SK-N-SH (cell line): ENCODE results near the gene PSAP. TPM values are rescaled to one million over a fixed set of nuclear protein-coding genes. Genes with fewer than 3 reads are reported as not detected.

Experiments used
- CTCF ChIA-PET: fragments of 300-600, 350-600 bp; formaldehyde crosslinking; extraction: SDS; loops from one replicate; lab custom pipeline; 2021; lab: Yijun Ruan, JAX
- POLR2A ChIA-PET: fragments of 350-600 bp; sonication (Branson Sonifier 250); formaldehyde crosslinking; extraction: SDS; loops from one replicate; lab custom pipeline; 2020; ENCODE audit warnings: antibody characterized with exemption, inconsistent platforms; lab: Yijun Ruan, JAX
- DNase-seq: peaks from one replicate; pipeline ENCODE4 v3.0.0; 2012
- H2AFZ ChIP-seq: fragments of 200-600 bp; sonication (generic); 2 replicates; pipeline ENCODE4 v1.8.1; 2016; ENCODE audit warnings: antibody characterized with exemption, mild to moderate bottlenecking, low read depth
- H3F3A ChIP-seq: fragments of 200-600 bp; sonication (generic); replicated peaks from 2 replicates; pipeline ENCODE3; 2016; ENCODE audit warnings: antibody characterized with exemption, mild to moderate bottlenecking; ENCODE audit not compliant: insufficient read depth
- H3K27ac ChIP-seq, 2 experiments: fragments of 200-500 bp in 1 of 2; fragments of 200-600 bp in 1 of 2; sonication (Bioruptor generic) in 1 of 2; sonication (generic), shearing (Covaris generic) in 1 of 2; 2 replicates each; pipeline versions ENCODE4 v1.5.1 to v1.6.1; 2014 to 2016; ENCODE audit warnings: low read depth in 2 of 2, inconsistent platforms in 1 of 2, low read length in 1 of 2, mild to moderate bottlenecking in 1 of 2, mixed read lengths in 1 of 2
- H3K27me3 ChIP-seq: fragments of 200-600 bp; sonication (generic), shearing (Covaris generic); 2 replicates; pipeline ENCODE4 v1.6.1; 2016; ENCODE audit warnings: mixed run types; ENCODE audit not compliant: insufficient read depth
- H3K36me3 ChIP-seq, 2 experiments: fragments of 200-500 bp in 1 of 2; fragments of 200-600 bp in 1 of 2; sonication (Bioruptor generic) in 1 of 2; sonication (generic) in 1 of 2; replicated peaks in 1 of 2; 2 replicates each; pipeline versions ENCODE3 to v1.5.1; 2014 to 2016; ENCODE audit warnings: low read length in 1 of 2, mild to moderate bottlenecking in 1 of 2; ENCODE audit not compliant: insufficient read depth in 2 of 2, control insufficient read depth in 1 of 2
- H3K4me1 ChIP-seq, 2 experiments: fragments of 200-500 bp in 1 of 2; fragments of 200-600 bp in 1 of 2; sonication (Bioruptor generic) in 1 of 2; sonication (generic), shearing (Covaris generic) in 1 of 2; 2 replicates each; pipeline versions ENCODE4 v1.5.1 to v1.6.1; 2014 to 2016; ENCODE audit warnings: low read depth in 1 of 2, low read length in 1 of 2, mixed run types in 1 of 2; ENCODE audit not compliant: insufficient read depth in 2 of 2, control insufficient read depth in 1 of 2
- H3K4me2 ChIP-seq: fragments of 200-600 bp; sonication (generic), shearing (Covaris generic); 2 replicates; pipeline ENCODE4 v1.6.1; 2017; ENCODE audit warnings: mixed run types
- H3K4me3 ChIP-seq, 2 experiments: fragments of 200-500 bp in 1 of 2; fragments of 200-600 bp in 1 of 2; sonication (Bioruptor generic) in 1 of 2; sonication (generic), shearing (Covaris generic) in 1 of 2; 2 replicates each; pipeline versions ENCODE4 v1.5.1 to v1.8.1; 2014 to 2016; ENCODE audit warnings: low read depth in 2 of 2, inconsistent platforms in 1 of 2, low read length in 1 of 2, mild to moderate bottlenecking in 1 of 2, mixed read lengths in 1 of 2, moderate library complexity in 1 of 2
- H3K79me2 ChIP-seq: fragments of 200-600 bp; sonication (generic); 2 replicates; pipeline ENCODE4 v1.8.1; 2017; ENCODE audit warnings: mild to moderate bottlenecking; ENCODE audit not compliant: insufficient read depth
- H3K9ac ChIP-seq: fragments of 200-600 bp; sonication (generic); 2 replicates; pipeline ENCODE4 v1.6.1; 2017; ENCODE audit warnings: mixed run types
- H3K9me2 ChIP-seq: fragments of 200-600 bp; sonication (generic); 2 replicates; pipeline ENCODE4 v1.6.1; 2017; ENCODE audit warnings: mixed run types
- H3K9me3 ChIP-seq: fragments of 200-600 bp; sonication (generic); 2 replicates; pipeline ENCODE4 v1.6.1; 2017; ENCODE audit warnings: mixed run types, mild to moderate bottlenecking, moderate library complexity
- H4K20me1 ChIP-seq: fragments of 200-600 bp; sonication (generic); 2 replicates; pipeline ENCODE4 v1.6.1; 2017; ENCODE audit warnings: mild to moderate bottlenecking, mixed run types; ENCODE audit not compliant: insufficient read depth
- ELF1 ChIP-seq: IDR thresholded peaks from 2 replicates; pipeline ENCODE4 v1.4.0; 2012
- EZH2phosphoT487 ChIP-seq: fragments of 200-600 bp; sonication (generic); IDR thresholded peaks from 2 replicates; pipeline ENCODE4 v1.6.1; 2017; ENCODE audit warnings: low read depth, mixed run types, mild to moderate bottlenecking, antibody characterized with exemption, moderate library complexity, borderline replicate concordance
- FOSL2 ChIP-seq: IDR thresholded peaks from 2 replicates; pipeline ENCODE4 v1.4.0; 2012; ENCODE audit warnings: low read depth, mild to moderate bottlenecking, moderate library complexity, borderline replicate concordance
- FOXJ3 ChIP-seq: sonication (generic); formaldehyde crosslinking; IDR thresholded peaks from 2 replicates; pipeline ENCODE4 v1.5.1; 2020; ENCODE audit warnings: mild to moderate bottlenecking, missing genetic modification reagents
- FOXM1 ChIP-seq: IDR thresholded peaks from 2 replicates; pipeline ENCODE4 v1.4.0; 2012; ENCODE audit warnings: low read depth, mild to moderate bottlenecking
- IRF3 ChIP-seq: fragments of 150-350 bp; IDR thresholded peaks from 2 replicates; pipeline ENCODE4 v1.6.1; 2016; ENCODE audit warnings: mild to moderate bottlenecking, low read depth, low read length
- MAX ChIP-seq: IDR thresholded peaks from 2 replicates; pipeline ENCODE4 v1.4.0; 2012; ENCODE audit warnings: low read depth
- MEF2A ChIP-seq: IDR thresholded peaks from 2 replicates; pipeline ENCODE4 v1.4.0; 2012; ENCODE audit warnings: low read depth, borderline replicate concordance
- MXI1 ChIP-seq: IDR thresholded peaks from 2 replicates; pipeline ENCODE4 v1.6.1; 2012; ENCODE audit warnings: mild to moderate bottlenecking, low read depth, low read length, improper control_type of control experiment
- NFIC ChIP-seq: IDR thresholded peaks from 2 replicates; pipeline ENCODE4 v1.4.0; 2012; ENCODE audit warnings: borderline replicate concordance
- NRF1 ChIP-seq: IDR thresholded peaks from 2 replicates; pipeline ENCODE4 v1.6.1; 2012; ENCODE audit warnings: low read depth, mild to moderate bottlenecking, low read length
- POLR2AphosphoS5 ChIP-seq: IDR thresholded peaks from 2 replicates; pipeline ENCODE4 v1.6.1; 2012; ENCODE audit warnings: low read depth, low read length
- RAD21 ChIP-seq: IDR thresholded peaks from 2 replicates; pipeline ENCODE4 v1.6.1; 2012; ENCODE audit warnings: mild to moderate bottlenecking, low read length
- RCOR1 ChIP-seq: fragments of 150-350 bp; IDR thresholded peaks from 2 replicates; pipeline ENCODE4 v1.6.1; 2017; ENCODE audit warnings: antibody characterized with exemption, low read length
- SMC3 ChIP-seq: IDR thresholded peaks from 2 replicates; pipeline ENCODE4 v1.6.1; 2012; ENCODE audit warnings: low read depth, low read length, improper control_type of control experiment
- TAF1 ChIP-seq: IDR thresholded peaks from 2 replicates; pipeline ENCODE4 v1.6.1; 2012; ENCODE audit warnings: low read depth, mild to moderate bottlenecking, low read length, moderate library complexity, borderline replicate concordance
- TCF12 ChIP-seq: IDR thresholded peaks from 2 replicates; pipeline ENCODE4 v1.4.0; 2012
- USF1 ChIP-seq: IDR thresholded peaks from 2 replicates; pipeline ENCODE4 v1.4.0; 2012; ENCODE audit warnings: low read depth, borderline replicate concordance
- ZBTB33 ChIP-seq: IDR thresholded peaks from 2 replicates; pipeline ENCODE4 v1.4.0; 2012; ENCODE audit warnings: low read depth, borderline replicate concordance
- WGBS: methylation state at CpG from one replicate; pipeline ENCODE4 v1.1.6; 2017; ENCODE audit warnings: low lambda C conversion rate; 5-methylcytosine and 5-hydroxymethylcytosine counted together
- polyA plus RNA-seq, 3 experiments: library from polyadenylated mRNA; depleted of rRNA; stranded (reverse); fragments of >200 nt; gene quantifications; 2 replicates each; pipeline ENCODE4 v1.2.3, GENCODE V29; 2012

Gene PSAP
- polyA plus RNA-seq, 1 of the 3 experiments (the other 2 are of a cell fraction) = 1,647 TPM

GRCh38 chr10:71893920-71894319, 42.9 kb upstream of the PSAP start:
- no peak for DNase-seq
- H3K36me3 ChIP-seq = no peaks in the 10 kb centered on the region
- H3K4me3 ChIP-seq = no peak overlapping the region
- ChIA-PET CTCF (interaction anchor here (1.3 to 12.5 kb wide), 3 partner anchors 57 to 153 kb away, joined by 4 to 250 read pairs (median 65); no protein-coding TSS in a partner anchor), POLR2A (no interaction called here)
- WGBS = 92% methylated on average over 8 of the region's 8 CpGs
- no peaks in the 10 kb centered on the region for H3F3A ChIP-seq
- H3K4me2 ChIP-seq = no peak overlapping the region
- no peaks in the 10 kb centered on the region for H3K27me3 ChIP-seq
- no peak overlapping the region for H3K9ac ChIP-seq
- no peaks in the 10 kb centered on the region for H4K20me1 ChIP-seq
- no peak for TF ChIP-seq FOSL2
- TF ChIP-seq IRF3 = no peak
- no peak for TF ChIP-seq RAD21
- TF ChIP-seq FOXJ3 = no peak
- TF ChIP-seq ELF1 = no peak
- H3K9me2 ChIP-seq = no peaks in the 10 kb centered on the region
- no peaks in the 10 kb centered on the region for H3K79me2 ChIP-seq
- H2AFZ ChIP-seq = no peak overlapping the region
- no peaks in the 10 kb centered on the region for H3K9me3 ChIP-seq
- no peak overlapping the region for H3K27ac ChIP-seq
- H3K4me1 ChIP-seq = peaks cover 0 to 3% of the 10 kb centered on the region in 2 experiments; a peak in 1 of 4 replicates

- Histone ChIP-seq H3K4me3 (no peak overlapping the region), H3K4me1 (peaks cover 0 to 7% of the 10 kb centered on the region in 2 experiments; a peak in 1 of 4 replicates), H3K27ac (no peak overlapping the region), H3K27me3 (no peaks in the 10 kb centered on the region), H3K9me3 (no peaks in the 10 kb centered on the region), H3K36me3 (no peaks in the 10 kb centered on the region), H3K9me2 (no peaks in the 10 kb centered on the region), H4K20me1 (no peaks in the 10 kb centered on the region), H2AFZ (no peak overlapping the region), H3K9ac (no peak overlapping the region), H3F3A (no peaks in the 10 kb centered on the region)
- POLR2A ChIA-PET = no interaction called here
- CTCF ChIA-PET = interaction anchor here (3.7 to 12.5 kb wide), 2 partner anchors 57 to 153 kb away, joined by 65 to 250 read pairs; no protein-coding TSS in a partner anchor
- TF ChIP-seq NRF1 = no peak
- no peak for TF ChIP-seq ZBTB33
- no peak for TF ChIP-seq NFIC
- TF ChIP-seq MAX = no peak
- no peak for TF ChIP-seq SMC3
- no peak for TF ChIP-seq EZH2phosphoT487
- TF ChIP-seq MXI1 = no peak
- no peak for TF ChIP-seq RCOR1
- TF ChIP-seq USF1 = no peak
- no peak for TF ChIP-seq TAF1
- no peak for TF ChIP-seq RAD21
- no peak for TF ChIP-seq MEF2A
- TF ChIP-seq FOXJ3 = no peak
- TF ChIP-seq TCF12 = no peak
- TF ChIP-seq FOXM1 = no peak
- TF ChIP-seq POLR2AphosphoS5 = no peak
- TF ChIP-seq IRF3 = no peak
- TF ChIP-seq FOSL2 = no peak
- TF ChIP-seq, all 33 proteins: peak for 0
- no peak for DNase-seq
- Histone ChIP-seq H3K79me2 (no peaks in the 10 kb centered on the region), H3K4me2 (no peak overlapping the region)
- WGBS = 89% methylated on average over 12 of the region's 12 CpGs
These were observed 42.3 kb upstream of the PSAP start for GRCh38 chr10:71893258-71893815.
